GM19193 (cell line): Measurements from ENCODE around the gene GGT5.

Experiments used
- POLR2A ChIP-seq: IDR thresholded peaks from 4 replicates; pipeline ENCODE4 v1.6.1; 2011; ENCODE audit not compliant: insufficient read depth, insufficient read length; ENCODE audit errors: extremely low read depth

The GGT5 gene

DNA sequence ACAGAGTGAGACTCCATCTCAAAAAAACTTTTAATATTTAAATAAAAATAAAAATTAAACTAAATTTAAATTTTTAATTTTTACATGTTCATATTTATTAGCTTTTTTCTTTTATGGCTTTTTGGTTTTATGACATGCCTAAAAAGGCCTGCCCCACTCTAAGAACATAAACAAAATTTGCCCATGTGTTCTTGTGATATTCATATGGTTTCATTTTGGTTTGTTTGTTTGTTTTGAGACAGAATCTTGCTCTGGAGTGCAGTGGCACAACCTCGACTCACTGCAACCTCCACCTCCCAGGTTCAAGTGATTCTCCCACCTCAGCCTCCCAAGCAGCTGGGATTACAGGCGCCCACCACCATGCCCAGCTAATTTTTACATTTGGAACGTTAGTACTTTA lies 35.9 kb downstream of the GGT5 start:
- no peak for TF ChIP-seq POLR2A

DNA sequence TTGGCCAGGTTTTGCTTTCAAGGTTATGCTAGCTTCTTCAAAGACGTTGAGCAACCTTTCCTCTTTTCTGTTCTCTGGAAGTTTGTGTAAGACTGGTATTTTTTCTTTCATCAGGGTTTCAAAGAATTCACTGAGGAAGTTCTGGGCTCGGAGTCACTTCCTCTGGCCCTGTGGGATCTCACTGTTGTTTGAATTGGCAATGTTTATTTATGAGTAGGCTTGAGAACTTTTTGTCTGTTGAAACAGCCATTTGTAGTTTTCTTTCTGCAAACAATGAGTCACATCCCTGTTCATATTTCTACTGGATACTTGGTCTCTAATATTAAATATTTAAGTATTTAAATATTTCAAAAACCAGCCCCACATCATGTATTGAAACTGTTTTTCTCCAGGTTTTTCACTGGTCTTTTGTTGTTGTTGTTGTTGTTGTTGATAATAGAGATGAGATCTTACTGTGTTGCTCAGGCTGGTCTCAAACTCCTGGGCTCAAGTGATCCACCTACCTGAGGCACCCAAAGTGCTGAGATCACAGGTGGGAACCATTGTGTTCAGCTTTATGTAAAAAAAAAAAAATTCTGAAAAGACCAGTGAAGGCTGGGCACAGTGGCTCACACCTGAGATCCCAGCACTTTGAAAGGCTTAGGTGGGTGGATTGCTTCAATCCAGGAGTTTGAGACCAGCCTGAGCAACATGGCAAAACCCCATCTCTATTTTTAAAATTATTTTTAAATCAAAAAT lies 36.7 kb downstream of the GGT5 start:
- no peak for TF ChIP-seq POLR2A

DNA sequence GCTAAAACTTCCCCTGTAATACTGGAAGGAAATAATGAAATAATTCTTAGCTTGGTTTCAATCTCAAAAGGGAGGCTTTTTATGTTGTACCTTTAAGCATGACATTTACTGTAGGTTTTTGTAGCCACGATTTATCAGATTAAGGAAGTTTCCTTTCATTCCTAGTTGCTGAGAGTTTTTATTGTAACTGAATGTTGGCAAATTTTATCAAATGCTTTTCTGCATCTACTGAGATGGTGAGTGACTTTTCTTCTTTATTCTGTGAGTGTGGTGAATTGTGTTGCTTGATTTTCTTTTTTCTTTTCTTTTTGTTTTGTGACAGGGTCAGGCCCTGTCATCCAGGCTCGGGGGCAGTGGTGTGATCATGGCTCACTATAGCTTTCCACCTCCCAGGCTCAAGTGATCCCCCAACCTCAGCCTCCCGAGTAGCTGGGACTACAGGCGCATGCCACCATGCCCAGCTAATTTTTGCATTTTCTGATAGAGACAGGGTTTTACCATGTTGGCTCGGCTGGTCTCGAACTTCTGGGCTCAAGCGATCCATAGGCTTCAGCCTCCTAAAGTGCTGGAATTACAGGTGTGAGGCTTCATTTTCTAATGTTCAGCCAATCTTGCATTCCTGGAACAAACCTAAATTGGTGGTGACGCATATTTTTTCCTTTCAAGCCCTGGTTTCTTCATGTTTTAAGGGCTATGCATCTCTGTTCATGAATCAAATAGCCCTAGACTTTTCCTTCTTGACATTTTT lies 37.4 kb downstream of the GGT5 start:
- TF ChIP-seq POLR2A = no peak

DNA sequence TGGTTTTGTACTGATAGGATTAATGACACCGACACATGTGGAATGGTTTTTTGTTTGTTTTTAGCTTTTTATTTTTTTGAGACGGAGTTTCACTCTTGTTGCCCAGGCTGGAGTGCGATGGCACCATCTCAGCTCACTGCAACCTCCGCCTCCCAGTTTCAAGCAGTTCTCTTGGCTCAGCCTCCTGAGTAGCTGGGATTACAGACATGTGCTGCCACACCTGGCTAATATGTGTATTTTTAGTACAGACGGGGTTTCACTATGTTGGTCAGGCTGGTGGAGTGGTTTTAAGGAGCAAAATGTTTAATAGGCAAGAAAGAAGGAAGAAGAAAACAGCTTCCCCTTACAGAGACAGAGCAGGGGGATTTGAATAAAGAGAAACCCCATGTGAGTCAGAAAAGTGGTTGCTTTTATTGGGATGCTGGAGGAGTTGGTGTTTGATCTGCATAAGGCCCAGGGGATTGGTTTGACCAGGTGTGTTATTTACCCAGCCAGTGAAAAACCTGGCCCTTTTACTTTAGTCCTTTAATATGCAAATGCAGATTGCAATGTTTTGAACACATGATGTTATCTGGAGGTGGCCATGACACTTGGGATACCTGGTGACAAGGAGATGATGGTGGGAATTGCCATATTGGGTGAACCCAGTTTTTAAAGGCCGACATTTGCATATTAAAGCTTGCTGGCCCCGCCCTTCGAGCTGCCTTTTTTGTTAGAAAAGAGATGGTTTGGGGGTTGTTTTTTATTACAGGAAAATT lies 39.3 kb downstream of the GGT5 start:
- no peak for TF ChIP-seq POLR2A

DNA sequence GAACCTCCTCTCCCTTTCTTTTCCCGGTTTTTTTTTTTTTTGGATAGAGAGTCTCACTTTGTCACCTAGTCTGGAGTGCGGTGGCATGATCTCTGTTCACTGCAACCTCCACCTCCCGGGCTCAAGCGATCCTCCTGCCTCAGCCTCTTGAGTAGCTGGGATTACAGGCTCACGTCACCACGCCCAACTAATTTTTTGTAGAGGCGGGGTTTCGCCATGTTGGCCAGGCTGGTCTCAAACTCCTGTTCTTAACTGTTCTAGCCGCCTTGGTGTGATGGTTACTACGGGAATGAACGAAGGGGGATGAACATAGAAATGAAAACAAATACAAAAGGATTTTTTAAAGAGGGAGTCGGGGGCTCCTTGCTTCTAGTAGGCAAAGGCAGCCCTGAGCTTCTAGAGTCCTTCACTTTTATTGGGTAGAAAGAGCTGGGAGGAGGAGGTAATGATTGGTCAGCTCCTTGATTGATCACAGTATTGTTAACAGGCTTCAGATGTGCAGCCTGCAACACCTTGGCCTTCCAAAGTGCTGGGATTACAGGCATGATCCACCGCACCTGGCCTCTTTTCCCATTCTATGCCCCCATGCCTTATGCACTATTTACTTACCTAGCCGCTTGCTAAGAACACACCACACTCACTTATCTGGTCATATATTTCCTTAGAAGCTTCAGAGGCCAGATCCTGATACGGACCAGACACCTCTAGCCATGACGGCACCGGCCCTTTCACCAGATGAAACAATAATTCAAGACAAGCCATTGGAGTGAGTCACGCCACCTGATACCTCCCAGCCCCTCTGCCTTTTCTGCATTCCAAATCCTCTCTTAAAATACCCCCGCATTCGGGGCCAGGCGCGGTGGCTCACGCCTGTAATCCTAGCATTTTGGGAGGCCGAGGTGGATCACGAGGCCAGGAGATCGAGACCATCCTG lies 42.9 kb downstream of the GGT5 start:
- TF ChIP-seq POLR2A = no peak

DNA sequence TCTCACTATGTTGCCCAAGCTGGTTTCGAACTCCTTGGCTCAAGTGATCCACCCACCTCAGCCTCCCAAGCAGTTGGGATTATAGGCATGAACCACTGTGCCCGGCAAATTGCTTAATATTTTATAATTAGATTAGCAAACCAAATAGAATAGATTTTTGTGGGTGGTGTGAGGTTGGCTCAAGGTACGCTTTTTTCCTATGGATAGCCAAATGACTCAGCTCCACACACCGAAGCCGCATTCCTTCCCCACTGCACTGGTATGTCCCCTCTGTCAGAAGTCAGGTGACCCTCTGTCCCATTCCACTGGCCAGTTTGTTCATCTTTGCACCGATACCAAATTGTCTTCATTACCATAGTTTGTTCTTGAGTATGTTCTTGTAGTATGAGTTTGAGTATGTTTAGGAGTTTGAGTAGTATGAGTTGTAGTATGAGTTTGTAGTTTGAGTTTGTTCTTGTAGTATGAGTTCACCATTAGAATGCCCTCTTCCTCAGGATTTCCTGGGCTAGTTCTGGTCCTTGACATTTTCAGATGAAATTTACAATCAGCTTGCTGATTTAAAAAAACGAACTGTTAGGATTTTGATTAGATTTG lies 44.2 kb downstream of the GGT5 start:
- no peak for TF ChIP-seq POLR2A

DNA sequence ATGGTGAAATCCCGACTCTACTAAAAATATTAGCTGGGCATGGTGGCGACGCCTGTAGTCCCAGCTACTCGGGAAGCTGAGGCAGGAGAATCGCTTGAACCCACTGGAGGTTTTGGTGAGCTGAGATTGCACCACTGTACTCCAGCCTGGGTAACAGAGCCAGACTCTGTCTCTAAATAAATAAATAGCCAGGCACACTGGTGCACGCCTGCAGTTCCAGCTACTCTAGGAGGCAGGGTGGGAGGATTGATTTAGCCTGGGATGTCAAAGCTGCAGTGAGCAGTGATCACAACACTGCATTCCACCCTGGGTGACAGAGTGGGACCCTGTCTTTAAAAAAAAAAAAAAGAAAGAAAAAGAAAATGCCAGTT lies 46.2 kb downstream of the GGT5 start:
- no peak for TF ChIP-seq POLR2A

DNA sequence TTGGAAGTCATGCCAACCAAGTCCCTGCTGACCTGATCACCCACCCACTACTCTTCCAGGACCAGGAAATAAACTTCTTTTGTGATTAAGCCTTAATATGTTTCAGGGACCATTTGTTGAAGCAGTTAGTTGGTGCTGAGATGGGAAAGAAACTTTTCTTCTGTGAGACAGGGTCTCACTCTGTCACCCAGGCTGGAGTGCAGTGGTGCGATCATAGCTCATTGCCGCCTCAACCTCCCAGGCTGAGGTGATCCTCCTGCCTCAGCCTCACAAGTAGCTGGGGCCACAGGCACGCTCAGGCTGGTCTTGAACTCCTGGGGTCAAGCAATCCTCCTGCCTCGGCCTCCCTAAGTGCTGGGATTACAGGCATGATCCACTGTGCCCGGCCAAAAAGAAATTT lies 53.0 kb downstream of the GGT5 start:
- no peak for TF ChIP-seq POLR2A

DNA sequence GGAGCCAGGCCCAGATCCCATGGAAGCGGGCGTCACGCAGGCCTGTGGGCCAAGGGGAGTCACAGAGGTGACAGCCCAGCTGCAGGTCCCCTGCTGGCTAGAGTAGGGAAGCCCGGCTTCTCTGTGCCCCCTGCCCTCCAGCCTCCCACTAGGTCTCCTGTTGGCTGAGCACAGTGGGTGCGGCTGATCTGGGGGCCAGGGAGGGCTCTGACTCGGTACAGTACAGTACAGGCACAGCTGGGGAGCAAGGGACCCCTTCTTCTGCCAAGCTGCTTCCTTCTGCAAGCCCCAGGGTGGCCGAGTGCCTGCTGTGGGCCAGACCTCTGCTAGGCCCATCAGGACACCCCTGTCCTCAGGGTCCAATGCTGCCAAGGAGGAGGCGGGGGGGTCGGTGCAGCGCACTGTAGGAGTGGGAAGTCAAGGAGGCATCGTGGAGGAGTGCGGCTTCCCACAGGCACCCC lies 53.5 kb downstream of the GGT5 start:
- TF ChIP-seq POLR2A = no peak

DNA sequence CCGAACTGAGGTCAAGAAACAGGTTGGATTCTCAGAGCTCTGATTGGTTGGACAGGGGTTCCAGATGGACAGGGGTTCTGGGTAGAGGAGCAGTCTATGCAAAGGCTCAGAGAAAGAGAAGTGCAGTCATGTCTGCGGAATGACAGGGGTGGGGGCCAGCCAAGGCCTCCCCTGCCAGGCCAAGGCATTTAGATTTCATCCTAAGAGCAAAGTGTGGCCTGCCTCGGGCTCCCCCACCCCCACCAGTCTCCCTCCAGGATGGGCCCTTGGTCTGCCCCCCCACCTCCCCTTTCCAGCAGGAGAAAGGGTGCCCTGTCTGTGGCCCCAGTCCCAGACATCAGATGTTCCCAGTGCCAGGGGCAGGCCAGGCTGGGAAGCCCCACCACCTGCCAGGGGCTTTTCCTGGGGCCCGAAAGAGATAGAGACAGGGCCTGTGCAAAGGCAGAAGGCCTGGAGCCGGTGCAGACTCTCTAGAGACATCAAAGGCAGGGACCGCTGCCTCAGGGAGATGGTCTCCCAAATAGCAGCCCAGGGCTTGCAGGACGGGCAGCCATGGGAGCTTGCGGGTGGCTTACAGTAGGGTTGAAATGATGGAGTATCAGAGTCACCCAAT lies 54.2 kb downstream of the GGT5 start:
- TF ChIP-seq POLR2A = no peak

DNA sequence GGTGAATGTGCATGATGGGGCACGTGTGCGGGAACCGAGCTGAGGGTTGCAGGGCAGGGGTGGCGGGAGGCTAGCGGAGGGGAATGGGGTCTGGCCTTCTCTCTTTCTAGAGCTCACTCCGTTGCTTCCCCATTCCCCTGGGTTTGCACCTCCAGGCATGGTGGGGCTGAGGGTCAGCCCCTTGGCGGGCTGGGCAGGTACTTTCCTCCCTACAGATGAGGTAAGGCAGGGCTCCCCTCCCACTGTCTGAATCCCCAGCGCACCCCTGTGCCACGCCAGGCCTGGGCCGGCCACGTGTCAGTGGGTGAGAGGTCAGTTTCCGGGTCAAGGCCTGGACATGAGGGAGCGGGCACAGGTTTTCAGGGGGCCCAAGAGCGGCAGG lies 54.7 kb downstream of the GGT5 start:
- no peak for TF ChIP-seq POLR2A

DNA sequence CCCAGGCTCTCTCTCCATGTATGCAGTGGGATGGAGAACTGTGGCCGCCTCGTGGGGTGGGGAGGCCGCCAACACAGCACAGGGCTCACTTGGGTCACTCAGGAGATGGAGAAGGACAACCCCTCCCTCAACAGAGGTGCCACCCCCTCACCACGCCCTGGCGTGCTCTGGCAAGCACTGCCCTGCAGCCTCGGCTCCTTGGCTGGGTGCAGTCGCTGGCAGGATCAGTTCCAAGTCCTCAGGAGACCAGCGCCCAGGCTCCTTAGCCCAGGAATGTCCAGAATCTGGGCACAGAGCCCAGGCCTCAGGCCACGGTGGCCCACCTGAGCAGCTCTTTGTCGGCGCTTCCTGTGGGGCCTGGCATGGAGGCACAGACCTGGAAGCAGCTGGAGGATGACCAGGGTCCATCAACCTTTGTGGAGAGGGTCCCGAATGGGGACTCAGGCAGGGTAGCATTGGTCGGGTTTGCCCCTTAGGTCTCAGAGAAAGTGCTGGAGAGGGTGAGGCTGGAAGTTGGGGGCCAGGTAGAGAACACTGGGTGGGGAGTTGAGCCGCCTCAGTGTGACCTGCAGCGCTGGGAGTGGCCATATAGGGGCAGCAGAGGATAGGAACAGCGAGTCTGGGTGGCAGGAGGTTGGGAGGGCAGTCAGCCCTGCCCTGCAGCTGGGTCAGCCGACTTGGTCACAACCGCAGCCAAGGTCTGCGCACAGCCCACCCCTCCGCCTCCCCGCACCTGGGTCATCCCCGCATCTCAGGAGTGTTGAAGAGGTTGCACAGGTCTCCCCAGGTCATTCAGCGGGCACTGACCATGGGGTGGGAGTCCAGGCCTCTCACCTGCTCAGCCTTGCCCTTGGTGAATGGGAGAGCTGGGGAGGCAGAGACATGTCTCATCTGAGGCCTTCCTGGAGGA lies 55.4 kb downstream of the GGT5 start:
- no peak for TF ChIP-seq POLR2A
